A549 (cell line): Measurements from ENCODE around the gene PRUNE2. TPM values are rescaled to one million over a fixed set of nuclear protein-coding genes. Genes with fewer than 3 reads are reported as not detected.
A peak's percentile ranks its signal among the peaks of the same experiment; 100 is the strongest.

ENCODE experiments used
- ATAC-seq, 2 experiments: fragments of 200-7000 bp in 1 of 2; fragments of >200 bp in 1 of 2; cut with Nextera tagmentation in 1 of 2; cut with Tn5 transposase in 1 of 2; 3 replicates each; pipeline versions ENCODE4 v1.8.0 to v1.9.1; 2018 to 2020; ENCODE audit warnings: mild to moderate bottlenecking in 1 of 2, moderate library complexity in 1 of 2
- CTCF ChIA-PET: fragments of 300-600 bp; sonication (Branson Sonifier 250); formaldehyde crosslinking; extraction: SDS; loops from one replicate; lab custom pipeline; 2021; ENCODE audit warnings: antibody characterized with exemption, inconsistent platforms; lab: Yijun Ruan, JAX
- POLR2A ChIA-PET: fragments of 350-600 bp; formaldehyde crosslinking; extraction: SDS; loops from one replicate; lab custom pipeline; 2021; ENCODE audit warnings: antibody characterized with exemption, inconsistent platforms; lab: Yijun Ruan, JAX
- DNase-seq, 2 experiments: peaks; one replicate each; pipeline versions ENCODE4 v3.0.0 to v3.0.0-alpha.2; 2011 to 2016; ENCODE audit warnings: low read depth in 1 of 2, low spot score in 1 of 2
- FAIRE-seq: peaks from 2 replicates; lab custom pipeline; 2011; peaks lifted over from hg19 to GRCh38; lab: Jason Lieb, UNC
- H3K27ac ChIP-seq, 2 experiments: fragments of >200 bp; sonication (Bioruptor Twin); formaldehyde crosslinking; 3 replicates each; pipeline ENCODE4 v1.5.1; 2016 to 2017
- H3K4me1 ChIP-seq: fragments of >200 bp; sonication (Bioruptor Twin); formaldehyde crosslinking; 3 replicates; pipeline ENCODE4 v1.6.1; 2016
- H3K4me2 ChIP-seq: fragments of >200 bp; sonication (Bioruptor Twin); formaldehyde crosslinking; 3 replicates; pipeline ENCODE4 v1.6.1; 2016
- H3K4me3 ChIP-seq: fragments of >200 bp; sonication (Bioruptor Twin); formaldehyde crosslinking; 3 replicates; pipeline ENCODE4 v1.5.1; 2016
- H3K9me3 ChIP-seq: fragments of >200 bp; sonication (Bioruptor Twin); formaldehyde crosslinking; 3 replicates; pipeline ENCODE4 v1.6.1; 2016
- CBX8 ChIP-seq: fragments of 200-600 bp; sonication (generic); IDR thresholded peaks from 2 replicates; pipeline ENCODE4 v1.6.1; 2016
- CEBPB ChIP-seq, 2 experiments: fragments of >200 bp in 1 of 2; sonication (Bioruptor Twin) in 1 of 2; formaldehyde crosslinking in 1 of 2; IDR thresholded peaks; 2 replicates each; pipeline ENCODE4 v1.6.1; 2012 to 2016
- CHD2 ChIP-seq: fragments of 150-350 bp; IDR thresholded peaks from 2 replicates; pipeline ENCODE4 v1.6.1; 2014; ENCODE audit warnings: low read length; ENCODE audit not compliant: partially characterized antibody
- E2F6 ChIP-seq: IDR thresholded peaks from 2 replicates; pipeline ENCODE4 v1.6.1; 2012; ENCODE audit warnings: low read depth, borderline replicate concordance
- EHF ChIP-seq: fragments of 250-450 bp; sonication (Bioruptor Pico); IDR thresholded peaks from 2 replicates; pipeline ENCODE4 v1.5.0; 2020; ENCODE audit warnings: mild to moderate bottlenecking
- EP300 ChIP-seq, 2 experiments: fragments of >200 bp; sonication (Bioruptor Twin); formaldehyde crosslinking; IDR thresholded peaks; 2 replicates in 1 of 2; 3 replicates in 1 of 2; pipeline ENCODE4 v1.6.1; 2016 to 2017
- HES2 ChIP-seq: fragments of >200 bp; sonication (Bioruptor Twin); formaldehyde crosslinking; IDR thresholded peaks from 2 replicates; pipeline ENCODE4 v1.6.1; 2016
- HMGXB4 ChIP-seq: fragments of 250-450 bp; sonication (Bioruptor Pico); IDR thresholded peaks from 2 replicates; pipeline ENCODE4 v1.5.0; 2021; ENCODE audit warnings: mild to moderate bottlenecking, moderate library complexity, borderline replicate concordance
- JUN ChIP-seq, 2 experiments: fragments of >200 bp; sonication (Bioruptor Twin); formaldehyde crosslinking; IDR thresholded peaks; 2 replicates in 1 of 2; 3 replicates in 1 of 2; pipeline ENCODE4 v1.6.1; 2016 to 2017
- JUNB ChIP-seq: fragments of >200 bp; sonication (Bioruptor Twin); formaldehyde crosslinking; IDR thresholded peaks from 2 replicates; pipeline ENCODE4 v1.6.1; 2016
- KDM1A ChIP-seq: fragments of 200-600 bp; sonication (generic); IDR thresholded peaks from 2 replicates; pipeline ENCODE4 v1.6.1; 2016; ENCODE audit warnings: low read depth, mild to moderate bottlenecking
- MAX ChIP-seq: IDR thresholded peaks from 2 replicates; pipeline ENCODE4 v1.6.1; 2012
- PHF8 ChIP-seq: fragments of 200-600 bp; sonication (generic); IDR thresholded peaks from 2 replicates; pipeline ENCODE4 v1.6.1; 2016; ENCODE audit warnings: low read depth, mild to moderate bottlenecking, antibody characterized with exemption, moderate library complexity, borderline replicate concordance
- POLR2AphosphoS2 ChIP-seq: conservative IDR thresholded peaks from 2 replicates; pipeline ENCODE4 v1.6.1; 2012; ENCODE audit warnings: low read length, improper control_type of control experiment, inconsistent platforms
- RARB ChIP-seq: fragments of 250-450 bp; sonication (Bioruptor Pico); IDR thresholded peaks from 2 replicates; pipeline ENCODE4 v1.8.0; 2021; ENCODE audit warnings: mild to moderate bottlenecking, moderate library complexity
- RNF2 ChIP-seq: fragments of 200-600 bp; sonication (generic); IDR thresholded peaks from 2 replicates; pipeline ENCODE4 v1.6.1; 2016; ENCODE audit warnings: low read depth, mild to moderate bottlenecking, antibody characterized with exemption, moderate library complexity, borderline replicate concordance
- USF2 ChIP-seq: fragments of 450-650 bp; IDR thresholded peaks from 2 replicates; pipeline ENCODE4 v1.6.1; 2014; ENCODE audit warnings: antibody characterized with exemption
- ZC3H11A ChIP-seq: fragments of 450-650 bp; IDR thresholded peaks from 2 replicates; pipeline ENCODE4 v1.6.1; 2014; ENCODE audit warnings: antibody characterized with exemption, mild to moderate bottlenecking
- WGBS: methylation state at CpG from one replicate; pipeline ENCODE4 v1.1.6; 2017; ENCODE audit errors: missing lambda C conversion rate; 5-methylcytosine and 5-hydroxymethylcytosine counted together
- polyA plus RNA-seq, 4 experiments: library from polyadenylated mRNA; depleted of rRNA in 3 of 4; stranded (reverse); fragments of >200 nt; fragmentation: RNase III in 1 of 4; extraction: RNeasy Plus Mini Kit Qiagen cat#74134 plus additional on column Dnase treatment in 1 of 4; gene quantifications; 2 replicates in 3 of 4; 3 replicates in 1 of 4; pipeline ENCODE4 v1.2.3, GENCODE V29; 2011 to 2017

The PRUNE2 gene
- polyA plus RNA-seq, 2 of the 4 experiments (the other 2 are of a cell fraction): 0.04 TPM; not detected in 1

GRCh38 chr9:76692458-76693129 lies 213.3 kb downstream of the PRUNE2 start:
- no peaks in the 10 kb centered on the region for H3K9me3 ChIP-seq
- DNase-seq (no peak), FAIRE-seq (no peak), ATAC-seq (no peak)
- H3K27ac ChIP-seq: no peak overlapping the region
- POLR2A ChIA-PET: no interaction called here
- H3K4me1 ChIP-seq: no peaks in the 10 kb centered on the region
- no peak overlapping the region for H3K4me3 ChIP-seq
- TF ChIP-seq EHF (CRISPR knock-in tag): no peak
- TF ChIP-seq KDM1A: no peak
- no peak for TF ChIP-seq JUNB
- TF ChIP-seq HMGXB4 (CRISPR knock-in tag): no peak
- TF ChIP-seq POLR2AphosphoS2: no peak
- no peak for TF ChIP-seq HES2
- no peak for TF ChIP-seq EP300 (IDR thresholded peaks at IDR 0.05)
- TF ChIP-seq JUN (IDR thresholded peaks at IDR 0.05): no peak
- no peak for TF ChIP-seq ZC3H11A
- TF ChIP-seq CEBPB (IDR thresholded peaks at IDR 0.05): no peak
- TF ChIP-seq E2F6: no peak
- TF ChIP-seq RARB (CRISPR knock-in tag): no peak
- TF ChIP-seq RNF2: no peak
- no peak for TF ChIP-seq CBX8
- no peak for TF ChIP-seq MAX
- TF ChIP-seq PHF8: no peak
- CTCF ChIA-PET: interaction anchor here (0.6 to 1.8 kb wide), 5 partner anchors 12 to 319 kb away, joined by 3 read pairs; no protein-coding TSS in a partner anchor
- 36% methylated on average over 9 of the region's 9 CpGs for WGBS
- H3K4me2 ChIP-seq: no peak overlapping the region

GRCh38 chr9:76691517-76692313 lies 214.2 kb downstream of the PRUNE2 start:
- H3K4me1 ChIP-seq: no peaks in the 10 kb centered on the region
- WGBS: 8% methylated on average over 13 of the region's 13 CpGs
- H3K9me3 ChIP-seq: no peaks in the 10 kb centered on the region
- ATAC-seq (no peak), FAIRE-seq (no peak), DNase-seq (no peak)
- peak overlapping the region; percentile 16; the same call in 1 of the 3 replicates for H3K4me3 ChIP-seq
- CTCF ChIA-PET: interaction anchor here (0.6 to 3.8 kb wide), 6 partner anchors 10 to 682 kb away, joined by 3 to 17 read pairs (median 3); no protein-coding TSS in a partner anchor
- no peak for TF ChIP-seq CHD2
- peak; percentile 26; the same call in 1 of the 2 replicates for TF ChIP-seq USF2
- no peak overlapping the region for H3K27ac ChIP-seq
- POLR2A ChIA-PET: no interaction called here
- H3K4me2 ChIP-seq: peak overlapping the region; percentile 39
